Measurements from ENCODE around the gene EIF2AK2. TPM values are rescaled to one million over a fixed set of nuclear protein-coding genes. Genes with fewer than 3 reads are reported as not detected.

EIF2AK2 gene
- total and polyA plus RNA-seq, 2 experiments from 2014 or later: 33.8 to 35.5 TPM

- H3K9me3 Mint-ChIP-seq: no peaks in the 10 kb centered on the region; the same call in 2 of the 3 replicates
- H3K79me2 ChIP-seq (replicated peaks; ENCODE audit: insufficient read depth): no peaks in the 10 kb centered on the region
- no peak for ATAC-seq
Observed at GRCh38 chr2:37117566-37117965, 39.2 kb downstream of the EIF2AK2 start.

More at GRCh38 chr2:37117566-37117965, 39.2 kb downstream of the EIF2AK2 start:
- Mint-ChIP-seq H3K27me3 (ENCODE audit: insufficient read depth, low read depth, poor library complexity) (no peaks in the 10 kb centered on the region), H3K4me1 (no peaks in the 10 kb centered on the region), H3K36me3 (ENCODE audit: low read depth) (peaks cover 28% of the 10 kb centered on the region; the same call in 2 of the 3 replicates), H3K4me3 (no peak overlapping the region), H3K27ac (no peak overlapping the region)
- TF ChIP-seq REST (IDR thresholded peaks at IDR 0.05; ENCODE audit: unreplicated experiment) (no peak), CTCF (conservative IDR thresholded peaks at IDR 0.05; ENCODE audit: low read depth in 2 of 2) (no peak), EZH2 (IDR thresholded peaks at IDR 0.05; ENCODE audit: low read depth, unreplicated experiment) (no peak), ZNF114 (CRISPR knock-in tag; IDR thresholded peaks at IDR 0.05) (no peak), ETS1 (IDR thresholded peaks at IDR 0.05) (no peak), ZNF462 (CRISPR knock-in tag; IDR thresholded peaks at IDR 0.05) (no peak), POLR2AphosphoS5 (IDR thresholded peaks at IDR 0.05; ENCODE audit: low read depth) (no peak), ZNF331 (CRISPR knock-in tag; IDR thresholded peaks at IDR 0.05; ENCODE audit: low read depth) (no peak), STAT1 (IDR thresholded peaks at IDR 0.05; ENCODE audit: unreplicated experiment) (no peak), EZH2phosphoT487 (IDR thresholded peaks at IDR 0.05; ENCODE audit: unreplicated experiment) (no peak)
- Histone ChIP-seq H3K4me3 (no peak overlapping the region), H3K27me3 (ENCODE audit: insufficient read depth) (no peaks in the 10 kb centered on the region), H3K27ac (ENCODE audit: low read depth) (no peak overlapping the region), H4K20me1 (replicated peaks; ENCODE audit: insufficient read depth) (peaks cover 3% of the 10 kb centered on the region), H3F3A (replicated peaks; ENCODE audit: low read depth) (0 out of 2 replicates have a peak, but pooled peaks cover 3% of the 10 kb centered on the region), H3K36me3 (ENCODE audit: insufficient read depth) (no peaks in the 10 kb centered on the region; the same call in 1 of the 2 replicates), H3K4me1 (ENCODE audit: insufficient read depth) (no peaks in the 10 kb centered on the region), H3K4me2 (no peak overlapping the region), H3K9me2 (ENCODE audit: insufficient read depth) (no peaks in the 10 kb centered on the region), H2AFZ (no peak overlapping the region)
- no peak for DNase-seq (ENCODE audit: low spot score)
